ENCODE results near the gene KRTAP15-1. TPM values are rescaled to one million over a fixed set of nuclear protein-coding genes. Genes with fewer than 3 reads are reported as not detected.

KRTAP15-1 gene
- total RNA-seq, 4 donors from 2014 or later, result not detected

DNA sequence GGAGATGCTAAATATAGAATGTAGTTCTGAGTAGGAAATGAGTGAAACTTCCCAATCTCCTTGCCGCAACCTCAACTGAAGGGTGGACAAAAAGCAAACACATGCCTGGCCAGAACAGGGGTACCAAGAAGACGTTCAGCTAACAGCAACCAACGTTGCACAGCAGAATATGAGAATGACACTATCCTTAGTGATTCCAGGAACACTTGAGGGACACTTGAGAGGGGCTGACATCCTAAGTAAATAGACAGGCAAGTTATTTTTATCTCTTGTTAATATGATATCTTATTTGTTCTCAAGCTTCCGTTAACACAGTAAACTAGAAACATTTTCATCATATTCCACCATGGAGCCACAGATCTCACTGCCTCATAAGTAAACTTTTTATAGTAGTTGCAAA, 39.2 kb downstream of the KRTAP15-1 start:
- H3K36me3 ChIP-seq, result no peaks in the 10 kb centered on the region
- TF ChIP-seq, protein P1, sequence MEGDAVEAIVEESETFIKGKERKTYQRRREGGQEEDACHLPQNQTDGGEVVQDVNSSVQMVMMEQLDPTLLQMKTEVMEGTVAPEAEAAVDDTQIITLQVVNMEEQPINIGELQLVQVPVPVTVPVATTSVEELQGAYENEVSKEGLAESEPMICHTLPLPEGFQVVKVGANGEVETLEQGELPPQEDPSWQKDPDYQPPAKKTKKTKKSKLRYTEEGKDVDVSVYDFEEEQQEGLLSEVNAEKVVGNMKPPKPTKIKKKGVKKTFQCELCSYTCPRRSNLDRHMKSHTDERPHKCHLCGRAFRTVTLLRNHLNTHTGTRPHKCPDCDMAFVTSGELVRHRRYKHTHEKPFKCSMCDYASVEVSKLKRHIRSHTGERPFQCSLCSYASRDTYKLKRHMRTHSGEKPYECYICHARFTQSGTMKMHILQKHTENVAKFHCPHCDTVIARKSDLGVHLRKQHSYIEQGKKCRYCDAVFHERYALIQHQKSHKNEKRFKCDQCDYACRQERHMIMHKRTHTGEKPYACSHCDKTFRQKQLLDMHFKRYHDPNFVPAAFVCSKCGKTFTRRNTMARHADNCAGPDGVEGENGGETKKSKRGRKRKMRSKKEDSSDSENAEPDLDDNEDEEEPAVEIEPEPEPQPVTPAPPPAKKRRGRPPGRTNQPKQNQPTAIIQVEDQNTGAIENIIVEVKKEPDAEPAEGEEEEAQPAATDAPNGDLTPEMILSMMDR (IDR thresholded peaks at IDR 0.05), result no peak
- TF ChIP-seq POLR2A (IDR thresholded peaks at IDR 0.05; ENCODE audit: low read depth) (no peak), EP300 (IDR thresholded peaks at IDR 0.05) (no peak), POLR2AphosphoS5 (IDR thresholded peaks at IDR 0.05) (no peak)
- WGBS, result 64% methylated on average over 4 of the region's 4 CpGs

DNA sequence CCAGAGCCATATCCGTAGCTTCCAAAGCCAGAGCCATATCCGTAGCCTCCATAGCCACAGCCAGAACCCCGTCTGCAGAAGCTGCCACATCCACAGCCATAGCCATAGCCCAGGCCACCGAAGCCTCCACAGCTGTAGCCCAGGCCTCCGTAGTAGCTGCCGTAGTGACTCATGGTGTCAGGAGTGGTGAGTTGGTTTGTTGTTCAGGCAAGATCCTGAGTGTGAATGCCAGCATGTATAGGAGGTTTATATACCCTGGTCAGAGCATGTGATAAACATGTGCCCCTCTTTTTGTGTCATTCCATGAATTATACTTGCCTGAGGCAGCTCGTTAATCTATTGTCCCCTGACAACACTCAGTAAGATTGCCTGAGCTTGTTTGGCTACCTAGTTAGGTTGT, 40.1 kb downstream of the KRTAP15-1 start, which contains the start of gene KRTAP19-1:
TSS of gene KRTAP19-1 (minus strand) at position 223 of the 400 bp plus-strand sequence. CDS start at position 173, 50 bp downstream.
- DNase-seq (ENCODE audit: extremely low spot score), result no peak
- intact Hi-C loops (cut with DNase I), result no loop called here
- H3K36me3 ChIP-seq, result no peaks in the 10 kb centered on the region
- TF ChIP-seq POLR2AphosphoS5 (IDR thresholded peaks at IDR 0.05), result no peak
- TF ChIP-seq POLR2A (IDR thresholded peaks at IDR 0.05; ENCODE audit: low read depth), result no peak
- TF ChIP-seq, protein P1 (IDR thresholded peaks at IDR 0.05), result no peak
- peaks cover 0 to 3% (median 0%) of the 10 kb centered on the region in 4 donors for H3K4me1 ChIP-seq
- no peaks in the 10 kb centered on the region for H3K9me3 ChIP-seq
- no peaks in the 10 kb centered on the region for H3K27me3 ChIP-seq
- WGBS, result 91% methylated on average over 7 of the region's 7 CpGs
- H3K4me3 ChIP-seq, result no peak within 1 kb of the TSS
- no peak within 1 kb of the TSS for H3K27ac ChIP-seq (replicated peaks in 1 of 4)

More for the DNA sequence above, 39.2 kb downstream of the KRTAP15-1 start:
- no peak for DNase-seq (ENCODE audit: extremely low spot score)
- no peaks in the 10 kb centered on the region for H3K9me3 ChIP-seq
- no peak overlapping the region for H3K27ac ChIP-seq (replicated peaks in 1 of 4)
- intact Hi-C loops (cut with DNase I), result no loop called here
- no peaks in the 10 kb centered on the region for H3K27me3 ChIP-seq
- H3K4me3 ChIP-seq, result no peak overlapping the region
- peaks cover 0 to 3% (median 0%) of the 10 kb centered on the region in 4 donors for H3K4me1 ChIP-seq

DNA sequence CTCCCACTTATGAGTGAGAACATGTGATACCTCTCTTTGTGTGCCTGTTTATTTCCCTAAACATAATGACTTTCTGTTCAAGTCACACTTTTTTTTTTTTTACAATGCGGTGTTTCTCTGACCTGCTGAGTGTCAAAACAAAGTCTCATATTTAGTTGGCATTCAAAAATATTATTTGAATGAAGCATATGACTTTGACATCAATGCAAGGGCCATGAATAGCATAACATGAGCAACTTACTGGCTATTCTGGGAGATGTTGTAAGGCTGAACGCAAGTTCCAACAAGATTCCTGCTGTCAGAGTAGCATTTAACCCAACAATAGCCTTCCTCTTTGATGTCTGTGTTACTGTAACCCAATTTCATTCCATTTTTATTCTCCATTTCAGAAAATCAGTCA, 42.1 kb downstream of the KRTAP15-1 start:
- H3K27ac ChIP-seq (replicated peaks in 1 of 4), result no peak overlapping the region
- H3K9me3 ChIP-seq, result no peaks in the 10 kb centered on the region
- H3K27me3 ChIP-seq, result no peaks in the 10 kb centered on the region
- intact Hi-C loops (cut with DNase I), result no loop called here
- H3K36me3 ChIP-seq, result no peaks in the 10 kb centered on the region
- TF ChIP-seq EP300 (IDR thresholded peaks at IDR 0.05) (no peak), POLR2A (IDR thresholded peaks at IDR 0.05; ENCODE audit: low read depth) (no peak), POLR2AphosphoS5 (IDR thresholded peaks at IDR 0.05) (no peak)
- no peak for DNase-seq (ENCODE audit: extremely low spot score)
- peaks cover 0 to 3% (median 0%) of the 10 kb centered on the region in 4 donors for H3K4me1 ChIP-seq
- 55% methylated on average over 2 of the region's 2 CpGs for WGBS
- H3K4me3 ChIP-seq, result no peak overlapping the region

- Histone ChIP-seq H3K4me3 (no peak overlapping the region), H3K27ac (replicated peaks in 1 of 4) (no peak overlapping the region), H3K36me3 (no peaks in the 10 kb centered on the region), H3K9me3 (no peaks in the 10 kb centered on the region), H3K4me1 (no peaks in the 10 kb centered on the region), H3K27me3 (no peaks in the 10 kb centered on the region)
- no peak for DNase-seq (ENCODE audit: extremely low spot score)
- WGBS, result 79% methylated on average over 2 of the region's 2 CpGs
- TF ChIP-seq POLR2AphosphoS5 (IDR thresholded peaks at IDR 0.05) (no peak), EP300 (IDR thresholded peaks at IDR 0.05) (no peak), POLR2A (IDR thresholded peaks at IDR 0.05; ENCODE audit: low read depth) (no peak)
- TF ChIP-seq, protein P1 (IDR thresholded peaks at IDR 0.05), result no peak
- intact Hi-C loops (cut with DNase I), result no loop called here
These were observed 46.1 kb downstream of the KRTAP15-1 start for GRCh38 chr21:30486180-30486579.

- no peak for TF ChIP-seq POLR2A (IDR thresholded peaks at IDR 0.05; ENCODE audit: low read depth)
- TF ChIP-seq, protein P1 (IDR thresholded peaks at IDR 0.05), result no peak
- TF ChIP-seq POLR2AphosphoS5 (IDR thresholded peaks at IDR 0.05), result no peak
- no peak for TF ChIP-seq EP300 (IDR thresholded peaks at IDR 0.05)
- Histone ChIP-seq H3K27me3 (no peaks in the 10 kb centered on the region), H3K9me3 (no peaks in the 10 kb centered on the region), H3K36me3 (no peaks in the 10 kb centered on the region), H3K27ac (replicated peaks in 1 of 4) (no peak within 1 kb of the TSS), H3K4me3 (no peak within 1 kb of the TSS), H3K4me1 (no peaks in the 10 kb centered on the region)
- intact Hi-C loops (cut with DNase I), result no loop called here
- DNase-seq (ENCODE audit: extremely low spot score), result no peak
- 97% methylated on average over 2 of the region's 2 CpGs for WGBS
These were observed 47.3 kb downstream of the KRTAP15-1 start, which contains the start of gene KRTAP19-2 for GRCh38 chr21:30487336-30487735. TSS of gene KRTAP19-2 (minus strand) at chr21:30487436. CDS start at chr21:30487348, 88 bp downstream.

Other genes starting within 250 kb of the KRTAP15-1 start
- not detected for gene CLDN8, start 224.2 kb upstream of the KRTAP15-1 start, total RNA-seq
- not detected for gene KRTAP24-1, start 157.3 kb upstream of the KRTAP15-1 start, total RNA-seq
- gene KRTAP25-1, start 150.8 kb upstream of the KRTAP15-1 start, total RNA-seq, result not detected
- not detected for gene KRTAP26-1, start 120.0 kb upstream of the KRTAP15-1 start, total RNA-seq
- gene KRTAP27-1, start 102.6 kb upstream of the KRTAP15-1 start, total RNA-seq, result not detected
- not detected for gene KRTAP23-1, start 91.7 kb upstream of the KRTAP15-1 start, total RNA-seq
- not detected for gene KRTAP13-2, start 68.0 kb upstream of the KRTAP15-1 start, total RNA-seq
- gene KRTAP13-1, start 44.2 kb upstream of the KRTAP15-1 start, total RNA-seq, result not detected
- not detected for gene KRTAP13-3, start 14.3 kb upstream of the KRTAP15-1 start, total RNA-seq
- not detected for gene KRTAP13-4, start 10.1 kb upstream of the KRTAP15-1 start, total RNA-seq
- not detected for gene KRTAP19-1, start 40.1 kb downstream of the KRTAP15-1 start, total RNA-seq
- gene KRTAP19-2, start 47.2 kb downstream of the KRTAP15-1 start, total RNA-seq, result not detected
- gene KRTAP19-3, start 51.7 kb downstream of the KRTAP15-1 start, total RNA-seq, result not detected
- not detected for gene KRTAP19-4, start 56.9 kb downstream of the KRTAP15-1 start, total RNA-seq
- not detected for gene KRTAP19-5, start 61.9 kb downstream of the KRTAP15-1 start, total RNA-seq
- not detected for gene KRTAP19-6, start 101.6 kb downstream of the KRTAP15-1 start, total RNA-seq
- not detected for gene KRTAP19-7, start 121.0 kb downstream of the KRTAP15-1 start, total RNA-seq
- not detected for gene KRTAP22-2, start 150.1 kb downstream of the KRTAP15-1 start, total RNA-seq
- not detected for gene KRTAP6-3, start 152.2 kb downstream of the KRTAP15-1 start, total RNA-seq
- not detected for gene KRTAP6-2, start 158.6 kb downstream of the KRTAP15-1 start, total RNA-seq
- not detected for gene KRTAP22-1, start 160.8 kb downstream of the KRTAP15-1 start, total RNA-seq
- not detected for gene KRTAP6-1, start 173.7 kb downstream of the KRTAP15-1 start, total RNA-seq
- not detected for gene KRTAP20-1, start 176.2 kb downstream of the KRTAP15-1 start, total RNA-seq
- not detected for gene KRTAP20-4, start 180.4 kb downstream of the KRTAP15-1 start, total RNA-seq
- not detected for gene KRTAP20-2, start 194.9 kb downstream of the KRTAP15-1 start, total RNA-seq
- gene KRTAP20-3, start 202.6 kb downstream of the KRTAP15-1 start, total RNA-seq, result not detected